Measurements from ENCODE around the gene AP5B1.

The AP5B1 gene

DNA sequence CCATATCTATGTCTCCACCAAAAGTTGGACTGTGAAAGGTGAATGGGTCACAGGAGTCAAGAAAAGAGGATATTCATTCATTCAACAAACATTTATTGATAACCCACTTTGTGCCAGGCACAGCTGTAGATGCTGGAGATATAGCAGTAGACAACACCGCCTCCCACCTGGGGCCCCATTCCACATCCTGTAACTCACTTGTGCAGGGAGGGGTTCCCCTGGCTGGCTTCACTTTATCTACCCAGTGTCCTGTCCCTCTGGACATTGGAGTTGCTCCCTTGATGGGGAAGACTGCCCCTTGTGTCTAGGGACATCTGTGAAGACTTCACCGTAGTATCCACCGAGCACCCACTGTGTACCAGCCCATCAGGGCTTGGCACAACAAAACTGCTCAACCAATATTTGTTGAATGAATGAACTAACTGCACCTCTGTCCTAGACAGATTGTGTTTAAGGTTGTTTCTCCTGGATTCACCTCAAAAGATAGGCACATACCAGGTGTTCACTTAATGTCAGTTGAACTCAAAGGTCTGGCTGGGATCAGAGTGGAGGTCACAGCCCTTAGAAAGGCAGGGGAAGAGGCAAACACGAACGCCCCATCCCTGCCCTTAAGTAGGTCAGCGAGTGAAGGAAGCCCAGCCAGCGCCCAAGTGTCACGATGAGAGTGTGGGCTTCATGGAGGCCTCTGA, 4.7 kb upstream of the AP5B1 start:
- H3K4me3 ChIP-seq (ENCODE audit: severe bottlenecking): no peak overlapping the region
- no peak for DNase-seq (ENCODE audit: low spot score)
- no peak for ATAC-seq (ENCODE audit: low read depth)
- TF ChIP-seq, protein P1, sequence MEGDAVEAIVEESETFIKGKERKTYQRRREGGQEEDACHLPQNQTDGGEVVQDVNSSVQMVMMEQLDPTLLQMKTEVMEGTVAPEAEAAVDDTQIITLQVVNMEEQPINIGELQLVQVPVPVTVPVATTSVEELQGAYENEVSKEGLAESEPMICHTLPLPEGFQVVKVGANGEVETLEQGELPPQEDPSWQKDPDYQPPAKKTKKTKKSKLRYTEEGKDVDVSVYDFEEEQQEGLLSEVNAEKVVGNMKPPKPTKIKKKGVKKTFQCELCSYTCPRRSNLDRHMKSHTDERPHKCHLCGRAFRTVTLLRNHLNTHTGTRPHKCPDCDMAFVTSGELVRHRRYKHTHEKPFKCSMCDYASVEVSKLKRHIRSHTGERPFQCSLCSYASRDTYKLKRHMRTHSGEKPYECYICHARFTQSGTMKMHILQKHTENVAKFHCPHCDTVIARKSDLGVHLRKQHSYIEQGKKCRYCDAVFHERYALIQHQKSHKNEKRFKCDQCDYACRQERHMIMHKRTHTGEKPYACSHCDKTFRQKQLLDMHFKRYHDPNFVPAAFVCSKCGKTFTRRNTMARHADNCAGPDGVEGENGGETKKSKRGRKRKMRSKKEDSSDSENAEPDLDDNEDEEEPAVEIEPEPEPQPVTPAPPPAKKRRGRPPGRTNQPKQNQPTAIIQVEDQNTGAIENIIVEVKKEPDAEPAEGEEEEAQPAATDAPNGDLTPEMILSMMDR (IDR thresholded peaks at IDR 0.05; ENCODE audit: poor library complexity, severe bottlenecking): no peak
- peaks cover 25% of the 10 kb centered on the region for H3K27me3 ChIP-seq (ENCODE audit: insufficient read depth, poor library complexity, severe bottlenecking)
- H3K36me3 ChIP-seq (ENCODE audit: low read depth): no peaks in the 10 kb centered on the region
- no peak overlapping the region for H3K27ac ChIP-seq (ENCODE audit: poor library complexity, severe bottlenecking)
- no peaks in the 10 kb centered on the region for H3K4me1 ChIP-seq (ENCODE audit: insufficient read depth, poor library complexity, severe bottlenecking)
- H3K9me3 ChIP-seq (ENCODE audit: severe bottlenecking): no peaks in the 10 kb centered on the region

DNA sequence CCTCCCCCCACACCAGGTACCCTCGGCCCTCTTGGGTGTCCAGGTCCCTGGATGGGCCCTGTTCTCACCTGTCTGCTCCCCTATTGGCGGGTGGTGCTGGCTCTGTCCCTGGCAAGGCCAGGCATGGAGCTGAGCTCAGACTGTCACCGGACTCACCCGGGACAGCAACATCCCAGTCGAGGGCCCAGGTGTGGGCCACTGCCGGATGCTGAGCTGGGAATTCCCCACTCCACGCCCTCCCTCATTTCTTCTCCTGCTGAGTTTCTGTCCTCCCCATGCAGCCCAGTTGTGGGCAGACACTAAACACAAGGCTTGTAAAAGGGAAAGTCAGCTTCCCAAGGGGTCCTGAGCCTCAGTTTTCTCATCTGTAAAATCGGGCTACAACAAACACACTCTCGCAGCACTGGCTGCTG, 2.0 kb upstream of the AP5B1 start:
- Histone ChIP-seq H3K36me3 (ENCODE audit: low read depth) (no peaks in the 10 kb centered on the region; the same call in 1 of the 2 replicates), H3K27ac (ENCODE audit: poor library complexity, severe bottlenecking) (no peak overlapping the region), H3K4me3 (ENCODE audit: severe bottlenecking) (no peak overlapping the region), H3K4me1 (ENCODE audit: insufficient read depth, poor library complexity, severe bottlenecking) (no peaks in the 10 kb centered on the region), H3K27me3 (ENCODE audit: insufficient read depth, poor library complexity, severe bottlenecking) (peaks cover 9% of the 10 kb centered on the region), H3K9me3 (ENCODE audit: severe bottlenecking) (no peaks in the 10 kb centered on the region)
- ATAC-seq (ENCODE audit: low read depth): no peak
- DNase-seq (ENCODE audit: low spot score): peak; percentile 41
- TF ChIP-seq, protein P1 (IDR thresholded peaks at IDR 0.05; ENCODE audit: poor library complexity, severe bottlenecking): no peak

DNA sequence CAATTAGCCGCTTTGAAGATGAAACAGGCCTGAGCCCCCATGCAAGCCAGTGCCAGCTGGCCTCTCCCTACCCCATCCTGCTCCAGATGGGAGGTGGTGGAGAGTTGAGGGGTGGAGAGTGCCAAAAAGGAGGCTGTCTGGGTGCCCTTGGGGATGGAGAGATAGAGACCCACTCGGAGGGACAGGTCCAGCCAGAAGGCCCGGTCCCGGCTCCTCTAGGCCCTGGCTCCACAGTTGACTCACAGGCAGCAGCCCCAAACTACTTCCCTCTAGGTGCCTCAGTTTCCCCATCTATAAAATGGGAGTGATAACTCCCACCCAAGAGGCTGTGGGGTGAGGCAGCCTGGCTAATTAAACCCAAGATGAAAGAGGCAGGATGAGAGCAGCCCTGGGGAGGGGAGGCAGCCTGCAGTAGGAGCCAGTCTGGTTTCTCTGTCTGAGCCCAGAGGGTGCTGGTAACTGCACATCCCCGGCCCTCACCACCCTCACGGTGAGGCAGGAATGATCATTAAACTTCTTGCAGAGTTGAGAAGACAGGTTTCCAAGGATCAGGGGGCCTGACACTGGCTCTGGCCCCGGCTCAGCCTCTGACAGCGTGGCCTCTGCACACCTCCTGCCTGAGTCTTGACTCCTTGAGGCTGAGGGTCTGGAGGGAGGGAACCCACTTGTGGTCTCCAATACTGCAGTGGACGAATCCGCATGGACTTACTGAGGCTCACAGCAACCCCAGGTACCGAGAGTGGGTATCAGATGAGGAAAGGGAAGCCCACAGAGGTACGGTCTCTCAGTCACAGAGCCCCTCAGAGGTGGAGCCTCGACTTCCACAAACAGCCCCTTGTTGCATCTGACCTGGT, 1.4 kb upstream of the AP5B1 start:
- Histone ChIP-seq H3K36me3 (ENCODE audit: low read depth) (peaks cover 6% of the 10 kb centered on the region; the same call in 1 of the 2 replicates), H3K4me1 (ENCODE audit: insufficient read depth, poor library complexity, severe bottlenecking) (no peaks in the 10 kb centered on the region), H3K9me3 (ENCODE audit: severe bottlenecking) (no peaks in the 10 kb centered on the region), H3K27ac (ENCODE audit: poor library complexity, severe bottlenecking) (no peak overlapping the region), H3K4me3 (ENCODE audit: severe bottlenecking) (no peak overlapping the region), H3K27me3 (ENCODE audit: insufficient read depth, poor library complexity, severe bottlenecking) (peaks cover 5% of the 10 kb centered on the region)
- TF ChIP-seq, protein P1 (IDR thresholded peaks at IDR 0.05; ENCODE audit: poor library complexity, severe bottlenecking): no peak
- ATAC-seq (ENCODE audit: low read depth) (no peak), DNase-seq (ENCODE audit: low spot score) (peak; percentile 44)

DNA sequence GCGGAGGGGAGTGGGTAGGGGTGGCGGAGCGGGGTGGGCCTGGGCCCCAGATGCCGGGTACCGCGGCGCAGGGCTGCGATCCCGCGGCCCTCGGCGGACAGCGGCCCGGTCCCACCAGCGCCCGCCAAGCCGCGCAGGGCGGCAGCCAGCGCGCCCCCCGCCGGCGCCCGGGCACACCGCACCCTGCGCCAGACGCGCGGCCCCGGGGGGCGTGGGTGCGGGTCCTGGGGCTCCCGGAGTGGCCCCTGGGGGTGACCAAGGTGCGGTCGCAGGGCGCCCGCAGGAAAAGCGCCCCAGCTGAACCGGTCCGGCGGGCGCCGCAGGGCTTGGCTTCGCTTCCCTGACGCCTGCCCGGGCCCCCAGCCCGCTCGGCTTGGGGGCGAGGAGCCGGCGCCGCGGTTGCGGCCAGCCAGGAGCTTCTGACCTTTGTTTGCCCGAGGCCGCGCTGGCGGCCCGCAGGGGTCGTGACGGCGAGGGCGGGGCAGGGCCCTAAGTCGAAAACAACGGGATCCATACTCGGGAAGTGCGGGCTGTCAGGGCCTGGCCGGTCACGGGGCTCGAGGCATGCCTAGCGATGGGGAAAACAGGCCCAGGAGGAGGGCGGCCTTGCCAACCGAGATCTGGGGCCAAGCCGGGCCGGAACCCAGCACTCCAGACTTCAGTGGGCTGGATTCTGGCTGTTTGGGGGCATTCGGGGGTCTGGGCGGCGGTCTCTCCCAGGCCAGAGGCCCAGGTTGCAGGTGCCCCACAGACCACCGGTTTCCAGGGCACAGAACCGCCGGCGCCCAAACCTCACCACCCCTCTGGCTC, 581 bp upstream of the AP5B1 start:
- ATAC-seq (ENCODE audit: low read depth) (no peak; the same call in 2 of the 3 replicates), DNase-seq (ENCODE audit: low spot score) (peak; percentile 54)
- H3K9me3 ChIP-seq (ENCODE audit: severe bottlenecking): no peaks in the 10 kb centered on the region
- peaks cover under 1% of the 10 kb centered on the region for H3K27me3 ChIP-seq (ENCODE audit: insufficient read depth, poor library complexity, severe bottlenecking)
- H3K4me1 ChIP-seq (ENCODE audit: insufficient read depth, poor library complexity, severe bottlenecking): no peaks in the 10 kb centered on the region
- TF ChIP-seq, protein P1 (IDR thresholded peaks at IDR 0.05; ENCODE audit: poor library complexity, severe bottlenecking): peak; percentile 11
- peak overlapping the region; percentile 64 for H3K27ac ChIP-seq (ENCODE audit: poor library complexity, severe bottlenecking)
- peak overlapping the region; percentile 62 for H3K4me3 ChIP-seq (ENCODE audit: severe bottlenecking)
- H3K36me3 ChIP-seq (ENCODE audit: low read depth): peaks cover 9% of the 10 kb centered on the region; the same call in 1 of the 2 replicates

All from RWPE2 (cell line).